T-helper 1 cell treated with Interleukin-12 subunit alpha and Interleukin-12 subunit beta and Interleukin-4 antibody, amounts not matched to agents 30 ng/mL and 1 ng/mL, for 36 hours (primary cell): Measurements from ENCODE around the gene USE1. TPM values are rescaled to one million over a fixed set of nuclear protein-coding genes. Genes with fewer than 3 reads are reported as not detected.

ENCODE experiments used
- intact Hi-C: fragments of 100-400 bp; cut with micrococcal nuclease; formaldehyde crosslinking; loops from one replicate; pipeline ENCODE4 v1.15.1; 2024
- total RNA-seq: library from RNA; stranded (reverse); gene quantifications from 2 replicates; pipeline ENCODE4 v1.2.3, GENCODE V29; 2022

The USE1 gene
- total RNA-seq, 1 donor from 2014 or later: 31.3 TPM

- intact Hi-C loops: no loop called here
Observed at GRCh38 chr19:17202713-17203112, 12.4 kb upstream of the USE1 start.

GRCh38 chr19:17205237-17206140 lies 9.7 kb upstream of the USE1 start:
- intact Hi-C loops: loop anchor here (1.0 kb wide), 2 partner anchors 77 to 138 kb away; no protein-coding TSS in a partner anchor

GRCh38 chr19:17206736-17207581 lies 8.2 kb upstream of the USE1 start:
- intact Hi-C loops: no loop called here

- intact Hi-C loops: no loop called here
Observed at GRCh38 chr19:17209126-17210036, 5.8 kb upstream of the USE1 start.

GRCh38 chr19:17210296-17210695 lies 4.9 kb upstream of the USE1 start:
- intact Hi-C loops: no loop called here

GRCh38 chr19:17211547-17212446 lies 3.4 kb upstream of the USE1 start:
- intact Hi-C loops: no loop called here

GRCh38 chr19:17213334-17213733 lies 1.8 kb upstream of the USE1 start:
- intact Hi-C loops: no loop called here

- intact Hi-C loops: loop anchor here (1.0 kb wide), 8 partner anchors 12 to 586 kb away; partner anchors contain the start of genes BABAM1, DDA1, GTPBP3 and HAUS8
Observed at GRCh38 chr19:17214508-17215126, 540 bp upstream of the USE1 start.

GRCh38 chr19:17216058-17216670 lies 1.0 kb downstream of the USE1 start:
- intact Hi-C loops: no loop called here

- intact Hi-C loops: no loop called here
Observed at GRCh38 chr19:17219286-17219685, 4.1 kb downstream of the USE1 start.

GRCh38 chr19:17220207-17220758 lies 5.1 kb downstream of the USE1 start:
- intact Hi-C loops: no loop called here

GRCh38 chr19:17225053-17225452 lies 9.9 kb downstream of the USE1 start:
- intact Hi-C loops: loop anchor here (5.0 kb wide), 2 partner anchors 223 to 328 kb away; no protein-coding TSS in a partner anchor

- intact Hi-C loops: loop anchor here (1.0 to 5.0 kb wide), 10 partner anchors 9 to 329 kb away; partner anchors contain the start of genes BABAM1, DDA1, GTPBP3 and HAUS8
Observed at GRCh38 chr19:17226002-17226933, 11.1 kb downstream of the USE1 start, which contains the start of gene OCEL1. Gene OCEL1, plus strand, starts transcription at chr19:17226226. Its CDS starts 22 bp downstream, at chr19:17226248.

GRCh38 chr19:17227798-17228367 lies 12.7 kb downstream of the USE1 start:
- intact Hi-C loops: loop anchor here (5.0 kb wide), 2 partner anchors 226 to 331 kb away; no protein-coding TSS in a partner anchor

GRCh38 chr19:17229890-17230289 lies 14.7 kb downstream of the USE1 start:
- intact Hi-C loops: loop anchor here (5.0 kb wide), 2 partner anchors 228 to 333 kb away; no protein-coding TSS in a partner anchor

- intact Hi-C loops: no loop called here
Observed at GRCh38 chr19:17232258-17232657, 17.1 kb downstream of the USE1 start.

- intact Hi-C loops: loop anchor here (1.0 to 2.0 kb wide), 6 partner anchors 9 to 168 kb away; partner anchors contain the start of genes HAUS8, MYO9B, OCEL1 and USE1
Observed at GRCh38 chr19:17234911-17235299, 19.7 kb downstream of the USE1 start.
